PC-3 (cell line): ENCODE measurements around the gene STX8.

Source experiments
- CTCF ChIP-seq: fragments of 300-600 bp; sonication (generic); conservative IDR thresholded peaks from 2 replicates; pipeline ENCODE4 v1.5.1; 2017; ENCODE audit warnings: antibody characterized with exemption, low read depth, mild to moderate bottlenecking, low read length
- EZH2 ChIP-seq: fragments of 300-600 bp; sonication (generic); IDR thresholded peaks from one replicate; pipeline ENCODE4 v1.6.1; 2017; ENCODE audit warnings: antibody characterized with exemption, mild to moderate bottlenecking, low read length; ENCODE audit not compliant: unreplicated experiment

GRCh38 chr17:9414471-9414870 lies 161.1 kb downstream of the STX8 start:
- no peak for TF ChIP-seq CTCF
- no peak for TF ChIP-seq EZH2
